Adrenal gland (tissue), 5 donors: ENCODE measurements around the gene CEMIP2.

ENCODE experiments used
- POLR2A ChIP-seq, 2 donors: fragments of 450-650 bp; IDR thresholded peaks; one replicate each; pipeline ENCODE4 v1.6.1; 2017; ENCODE audit warnings: antibody characterized with exemption in 2 of 2, mild to moderate bottlenecking in 2 of 2, moderate library complexity in 1 of 2
- TF ChIP-seq, protein P1 (sequence below), 6 experiments: fragments of 450-650 bp in 4 of 6; fragments of 200-600 bp in 2 of 6; sonication (generic) in 1 of 6; IDR thresholded peaks; 1 replicate in 5 of 6; 2 replicates in 1 of 6; pipeline versions ENCODE4 v1.5.1 to v1.8.0; 2016 to 2021; ENCODE audit warnings: antibody characterized with exemption in 6 of 6, mild to moderate bottlenecking in 2 of 6, moderate library complexity in 1 of 6
- donor health status: DM: no; HTN: no; CAD: no.

GRCh38 chr9:71690063-71690688, 78.1 kb downstream of the CEMIP2 start:
- TF ChIP-seq POLR2A (IDR thresholded peaks at IDR 0.05): no peak
- TF ChIP-seq, protein P1, sequence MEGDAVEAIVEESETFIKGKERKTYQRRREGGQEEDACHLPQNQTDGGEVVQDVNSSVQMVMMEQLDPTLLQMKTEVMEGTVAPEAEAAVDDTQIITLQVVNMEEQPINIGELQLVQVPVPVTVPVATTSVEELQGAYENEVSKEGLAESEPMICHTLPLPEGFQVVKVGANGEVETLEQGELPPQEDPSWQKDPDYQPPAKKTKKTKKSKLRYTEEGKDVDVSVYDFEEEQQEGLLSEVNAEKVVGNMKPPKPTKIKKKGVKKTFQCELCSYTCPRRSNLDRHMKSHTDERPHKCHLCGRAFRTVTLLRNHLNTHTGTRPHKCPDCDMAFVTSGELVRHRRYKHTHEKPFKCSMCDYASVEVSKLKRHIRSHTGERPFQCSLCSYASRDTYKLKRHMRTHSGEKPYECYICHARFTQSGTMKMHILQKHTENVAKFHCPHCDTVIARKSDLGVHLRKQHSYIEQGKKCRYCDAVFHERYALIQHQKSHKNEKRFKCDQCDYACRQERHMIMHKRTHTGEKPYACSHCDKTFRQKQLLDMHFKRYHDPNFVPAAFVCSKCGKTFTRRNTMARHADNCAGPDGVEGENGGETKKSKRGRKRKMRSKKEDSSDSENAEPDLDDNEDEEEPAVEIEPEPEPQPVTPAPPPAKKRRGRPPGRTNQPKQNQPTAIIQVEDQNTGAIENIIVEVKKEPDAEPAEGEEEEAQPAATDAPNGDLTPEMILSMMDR (IDR thresholded peaks at IDR 0.05): no peak
